Ovary (tissue), 10 donors: ENCODE results near the gene TTC21A. TPM values are rescaled to one million over a fixed set of nuclear protein-coding genes. Genes with fewer than 3 reads are reported as not detected.
"Not testable (repeated sequence)": the region's sequence is repeated elsewhere in the genome, so short reads cannot be mapped to it uniquely, and the experiment has no call there.

Source experiments
- DNase-seq, 5 donors: peaks; one replicate each; pipeline ENCODE4 v3.0.0-alpha.2; 2019 to 2020
- H3K27ac ChIP-seq, 2 donors: fragments of 200-600 bp; one replicate each; pipeline versions ENCODE4 v1.5.1 to v1.8.0; 2019 to 2022
- H3K27me3 ChIP-seq: fragments of 200-600 bp; one replicate; pipeline ENCODE4 v1.8.0; 2022
- H3K36me3 ChIP-seq: fragments of 200-600 bp; sonication (generic); one replicate; pipeline ENCODE4 v1.5.1; 2019
- H3K4me1 ChIP-seq: one replicate; pipeline ENCODE4 v1.8.1; 2013; ENCODE audit warnings: mild to moderate bottlenecking, moderate library complexity; ENCODE audit not compliant: insufficient read depth
- H3K4me3 ChIP-seq: fragments of 200-600 bp; sonication (generic); one replicate; pipeline ENCODE4 v1.5.1; 2017
- H3K9me3 ChIP-seq, 2 donors: fragments of 200-600 bp in 1 of 2; sonication (generic) in 1 of 2; one replicate each; pipeline versions ENCODE4 v1.5.1 to v1.8.1; 2013 to 2019; ENCODE audit warnings: mild to moderate bottlenecking in 1 of 2, moderate library complexity in 1 of 2
- EP300 ChIP-seq: sonication (generic); formaldehyde crosslinking; IDR thresholded peaks from one replicate; pipeline ENCODE4 v1.6.1; 2017; ENCODE audit warnings: antibody characterized with exemption
- POLR2A ChIP-seq: fragments of 450-650 bp; IDR thresholded peaks from one replicate; pipeline ENCODE4 v1.6.1; 2017; ENCODE audit warnings: antibody characterized with exemption, mild to moderate bottlenecking, moderate library complexity
- WGBS, 3 donors: extraction: QIAGEN DNeasy Blood & Tissue Kit in 1 of 3; methylation state at CpG; one replicate each; pipeline versions ENCODE4 v1.1.5 to v1.1.7; 2013 to 2017; 5-methylcytosine and 5-hydroxymethylcytosine counted together
- intact Hi-C, 4 donors: fragments of 100-400 bp; cut with DNase I; formaldehyde crosslinking; loops; one replicate each; pipeline versions ENCODE4 v1.11.0 to v1.15.1; 2022 to 2023
- long read RNA-seq, 3 donors: library from polyadenylated mRNA in 2 of 3; unstranded in 2 of 3; transcript quantifications; one replicate each; pipeline ENCODE4 v2.0.0 and lab custom pipeline, GENCODE V29; 2021 to 2026
- polyA plus RNA-seq, 2 donors: library from polyadenylated mRNA; stranded (reverse); fragments of 200-250 nt in 1 of 2; fragments of 350-450 nt in 1 of 2; fragmentation: Illumina TruSeq in 1 of 2; extraction: RNeasy Lipid Tissue Mini Kit (QIAGEN cat#74804) in 1 of 2; gene quantifications; one replicate each; pipeline ENCODE4 v1.2.3, GENCODE V29; 2013 to 2014
- total RNA-seq, 7 donors: library from RNA; depleted of rRNA in 2 of 7; stranded (reverse); fragments of >200 nt in 2 of 7; fragmentation: NEBNext Ultra II Directional in 3 of 7; extraction: Animal tissue kit (Norgen Biotek cat#: 25700) in 3 of 7; gene quantifications; one replicate each; pipeline versions ENCODE4 v1.1.0 to v1.2.4, GENCODE V29; 2016 to 2023
- TF ChIP-seq, protein P1 (sequence below), 3 donors: fragments of 450-650 bp in 2 of 3; fragments of 200-600 bp in 1 of 3; IDR thresholded peaks; one replicate each; pipeline versions ENCODE4 v1.5.1 to v1.8.0; 2016 to 2022; ENCODE audit warnings: antibody characterized with exemption in 3 of 3, mild to moderate bottlenecking in 1 of 3
- donor health status: DM: no; HTN: no; CAD: no; lungs with moderate emphysema.
- donor health status: DM: no; HTN: no; CAD: no.
- donor health status: Bipolar disorder and iron deficiency.
- donor health status: DM: yes; HTN: yes; CAD: no.
- donor health status: DM: no; HTN: no; CAD: no.
- donor health status: DM: yes; HTN: yes; CAD: no.

Gene TTC21A
- total RNA-seq (10 to 100 TPM in 3 of 7 donors, 1 to 10 TPM in 4; 4.8 to 21.4 (median 9.1) TPM), polyA plus RNA-seq (1 to 10 TPM; 4.2 to 4.8 TPM)
- long read RNA-seq, donor 1, transcript TTC21A-213 (7 exons, 2,426 nt), result major isoform, 7 of 12 reads
- long read RNA-seq, donor 1, partial matches to known transcripts, result 2 of 12 reads
- long read RNA-seq, donor 1, other reads (novel, unspliced or antisense), result 3 of 12 reads
- long read RNA-seq, donor 2, partial matches to known transcripts, result 6 of 7 reads
- long read RNA-seq, donor 2, other reads (novel, unspliced or antisense), result 0 of 7 reads
- long read RNA-seq, donor 3, partial matches to known transcripts, result 1 of 5 reads
- long read RNA-seq, donor 3, other reads (novel, unspliced or antisense), result 4 of 5 reads

- Histone ChIP-seq H3K4me3 (peak within 1 kb of the TSS; percentile 88), H3K27me3 (no peaks in the 10 kb centered on the region), H3K9me3 (no peaks in the 10 kb centered on the region), H3K36me3 (no peaks in the 10 kb centered on the region), H3K4me1 (peaks cover 4% of the 10 kb centered on the region), H3K27ac (peak within 1 kb of the TSS; percentile 88 to 96)
- intact Hi-C loops, result loop anchor here in 1 of 4 donors (5.0 kb wide), 2 partner anchors 40 to 75 kb away; no protein-coding TSS in a partner anchor
- DNase-seq, result peak; percentile 86 to 92 (median 90)
- TF ChIP-seq, protein P1, sequence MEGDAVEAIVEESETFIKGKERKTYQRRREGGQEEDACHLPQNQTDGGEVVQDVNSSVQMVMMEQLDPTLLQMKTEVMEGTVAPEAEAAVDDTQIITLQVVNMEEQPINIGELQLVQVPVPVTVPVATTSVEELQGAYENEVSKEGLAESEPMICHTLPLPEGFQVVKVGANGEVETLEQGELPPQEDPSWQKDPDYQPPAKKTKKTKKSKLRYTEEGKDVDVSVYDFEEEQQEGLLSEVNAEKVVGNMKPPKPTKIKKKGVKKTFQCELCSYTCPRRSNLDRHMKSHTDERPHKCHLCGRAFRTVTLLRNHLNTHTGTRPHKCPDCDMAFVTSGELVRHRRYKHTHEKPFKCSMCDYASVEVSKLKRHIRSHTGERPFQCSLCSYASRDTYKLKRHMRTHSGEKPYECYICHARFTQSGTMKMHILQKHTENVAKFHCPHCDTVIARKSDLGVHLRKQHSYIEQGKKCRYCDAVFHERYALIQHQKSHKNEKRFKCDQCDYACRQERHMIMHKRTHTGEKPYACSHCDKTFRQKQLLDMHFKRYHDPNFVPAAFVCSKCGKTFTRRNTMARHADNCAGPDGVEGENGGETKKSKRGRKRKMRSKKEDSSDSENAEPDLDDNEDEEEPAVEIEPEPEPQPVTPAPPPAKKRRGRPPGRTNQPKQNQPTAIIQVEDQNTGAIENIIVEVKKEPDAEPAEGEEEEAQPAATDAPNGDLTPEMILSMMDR (IDR thresholded peaks at IDR 0.05), result peak in 2 of 3 donors; percentile 2 to 24
- TF ChIP-seq EP300, result no peak
- peak; percentile 87 for TF ChIP-seq POLR2A
- 0 to 1% (median 1%) methylated on average over 47 to 74 of the region's 74 CpGs for WGBS, 3 donors
Observed at GRCh38 chr3:39107388-39108199, at the start of gene TTC21A, which contains the start of gene GORASP1. TSS of gene TTC21A (plus strand) at chr3:39107680. CDS start at chr3:39107838, 158 bp downstream. TSS of gene GORASP1 (minus strand) at chr3:39107627. CDS start at chr3:39107541, 86 bp downstream.

DNA sequence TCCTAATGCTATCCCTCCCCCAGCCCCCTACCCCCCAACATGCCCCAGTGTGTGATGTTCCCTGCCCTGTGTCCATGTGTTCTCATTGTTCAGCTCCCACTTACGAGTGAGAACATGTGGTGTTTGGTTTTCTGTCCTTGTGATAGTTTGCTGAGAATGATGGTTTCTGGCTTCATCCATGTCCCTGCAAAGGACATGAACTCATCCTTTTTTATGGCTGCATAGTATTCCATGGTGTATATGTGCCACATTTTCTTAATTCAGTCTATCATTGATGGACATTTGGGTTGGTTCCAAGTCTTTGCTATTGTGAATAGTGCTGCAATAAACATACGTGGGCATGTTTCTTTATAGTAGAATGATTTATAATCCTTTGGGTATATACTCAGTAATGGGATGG, 46.3 kb upstream of the TTC21A start:
- H3K36me3 ChIP-seq, H3K9me3 ChIP-seq, H3K27me3 ChIP-seq, intact Hi-C loops, H3K27ac ChIP-seq, DNase-seq, H3K4me3 ChIP-seq, H3K4me1 ChIP-seq: not testable (repeated sequence)
- 88 to 91% (median 90%) methylated on average over 2 of the region's 2 CpGs for WGBS, 3 donors

DNA sequence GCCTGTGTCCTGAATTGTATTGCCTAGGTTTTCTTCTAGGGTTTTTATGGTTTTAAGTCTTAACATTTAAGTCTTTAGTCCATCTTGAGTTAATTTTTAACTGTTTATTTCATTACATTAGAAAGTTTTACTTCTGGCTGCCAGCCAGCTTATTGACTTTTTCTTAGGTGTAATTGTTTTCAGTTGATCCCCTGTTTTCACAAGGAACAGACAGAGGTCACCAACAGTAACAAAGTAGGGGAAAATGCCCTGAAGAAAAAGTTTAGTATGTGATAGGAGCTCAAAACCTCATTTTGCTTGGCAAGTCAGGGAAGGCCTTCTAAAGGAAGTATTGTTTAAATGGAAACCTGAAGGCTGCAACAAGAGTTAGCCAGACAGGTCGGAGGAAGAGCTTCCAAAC, 45.3 kb upstream of the TTC21A start:
- no peaks in the 10 kb centered on the region for H3K36me3 ChIP-seq
- H3K4me1 ChIP-seq, result no peaks in the 10 kb centered on the region
- TF ChIP-seq, protein P1 (IDR thresholded peaks at IDR 0.05), result no peak
- TF ChIP-seq POLR2A (no peak), EP300 (no peak)
- no peak overlapping the region for H3K27ac ChIP-seq
- WGBS, 3 donors, result 66 to 84% (median 80%) methylated on average over 1 of the region's 1 CpG
- intact Hi-C loops, result no loop called here
- no peak for DNase-seq
- H3K4me3 ChIP-seq, result no peak overlapping the region
- H3K9me3 ChIP-seq, result no peaks in the 10 kb centered on the region
- no peaks in the 10 kb centered on the region for H3K27me3 ChIP-seq

GRCh38 chr3:39063143-39063542, 44.3 kb upstream of the TTC21A start:
- H3K27me3 ChIP-seq, result no peaks in the 10 kb centered on the region
- H3K9me3 ChIP-seq, result no peaks in the 10 kb centered on the region
- no peak overlapping the region for H3K27ac ChIP-seq
- intact Hi-C loops, result no loop called here
- no peaks in the 10 kb centered on the region for H3K36me3 ChIP-seq
- WGBS, 3 donors, result 92 to 95% (median 93%) methylated on average over 3 of the region's 3 CpGs
- no peak for DNase-seq
- no peak overlapping the region for H3K4me3 ChIP-seq
- TF ChIP-seq POLR2A, result no peak
- TF ChIP-seq, protein P1 (IDR thresholded peaks at IDR 0.05), result no peak
- no peaks in the 10 kb centered on the region for H3K4me1 ChIP-seq
